H9 (cell line): Measurements from ENCODE around the gene PDE1C. TPM values are rescaled to one million over a fixed set of nuclear protein-coding genes. Genes with fewer than 3 reads are reported as not detected.

Experiments
- DNase-seq: peaks from one replicate; pipeline ENCODE4 v3.0.0-alpha.2; 2017
- H2AFZ ChIP-seq: one replicate; pipeline ENCODE4 v1.6.1; 2013; ENCODE audit warnings: mild to moderate bottlenecking, low read length, control low read depth, moderate library complexity
- H2AK5ac ChIP-seq: 2 replicates; pipeline ENCODE4 v1.6.1; 2013; ENCODE audit warnings: low read length, control low read depth, mixed read lengths; ENCODE audit not compliant: insufficient read length
- H2BK120ac ChIP-seq: one replicate; pipeline ENCODE4 v1.6.1; 2013; ENCODE audit warnings: low read depth, mild to moderate bottlenecking, low read length, control low read depth, inconsistent platforms; ENCODE audit not compliant: poor library complexity, severe bottlenecking
- H2BK12ac ChIP-seq: 2 replicates; pipeline ENCODE4 v1.6.1; 2013; ENCODE audit warnings: low read length, control low read depth, mixed read lengths, low read depth; ENCODE audit not compliant: insufficient read length
- H2BK15ac ChIP-seq: 2 replicates; pipeline ENCODE4 v1.6.1; 2013; ENCODE audit warnings: low read depth, low read length, control low read depth
- H2BK20ac ChIP-seq: one replicate; pipeline ENCODE4 v1.6.1; 2013; ENCODE audit warnings: low read depth, mild to moderate bottlenecking, low read length, control low read depth, inconsistent platforms; ENCODE audit not compliant: poor library complexity, severe bottlenecking
- H2BK5ac ChIP-seq: 2 replicates; pipeline ENCODE4 v1.6.1; 2013; ENCODE audit warnings: low read length, control low read depth, mixed read lengths; ENCODE audit not compliant: insufficient read length
- H3K14ac ChIP-seq: 2 replicates; pipeline ENCODE4 v1.6.1; 2013; ENCODE audit warnings: low read length, control low read depth; ENCODE audit not compliant: insufficient read depth
- H3K18ac ChIP-seq: 2 replicates; pipeline ENCODE4 v1.6.1; 2013; ENCODE audit warnings: low read depth, mild to moderate bottlenecking, mixed read lengths, low read length, control low read depth; ENCODE audit not compliant: insufficient read length
- H3K23ac ChIP-seq: 2 replicates; pipeline ENCODE4 v1.6.1; 2013; ENCODE audit warnings: low read length, control low read depth, mixed read lengths, low read depth; ENCODE audit not compliant: insufficient read length
- H3K23me2 ChIP-seq: 2 replicates; pipeline ENCODE4 v1.6.1; 2013; ENCODE audit warnings: low read depth, mild to moderate bottlenecking, mixed read lengths, low read length, control low read depth; ENCODE audit not compliant: insufficient read length, poor library complexity, severe bottlenecking
- H3K27ac ChIP-seq: 2 replicates; pipeline ENCODE4 v1.5.1; 2013; ENCODE audit warnings: low read length, control low read depth, mixed read lengths, low read depth; ENCODE audit not compliant: insufficient read length
- H3K27me3 ChIP-seq: 2 replicates; pipeline ENCODE4 v1.6.1; 2013; ENCODE audit warnings: low read length, control low read depth, inconsistent platforms; ENCODE audit not compliant: insufficient read depth
- H3K4ac ChIP-seq: 2 replicates; pipeline ENCODE4 v1.6.1; 2013; ENCODE audit warnings: low read depth, mild to moderate bottlenecking, control low read depth, inconsistent platforms, low read length, moderate library complexity
- H3K4me1 ChIP-seq: 2 replicates; pipeline ENCODE4 v1.6.1; 2013; ENCODE audit warnings: low read length, control low read depth, inconsistent platforms; ENCODE audit not compliant: insufficient read depth
- H3K4me2 ChIP-seq: 2 replicates; pipeline ENCODE4 v1.6.1; 2013; ENCODE audit warnings: low read length, control low read depth, mixed read lengths; ENCODE audit not compliant: insufficient read length, insufficient read depth
- H3K56ac ChIP-seq: 2 replicates; pipeline ENCODE4 v1.6.1; 2013; ENCODE audit warnings: low read depth, mild to moderate bottlenecking, mixed read lengths, low read length, control low read depth; ENCODE audit not compliant: insufficient read length
- H3K79me1 ChIP-seq: 2 replicates; pipeline ENCODE4 v1.6.1; 2013; ENCODE audit warnings: low read depth, mild to moderate bottlenecking, moderate library complexity, low read length, control low read depth, inconsistent platforms; ENCODE audit not compliant: insufficient read depth, poor library complexity, severe bottlenecking
- H3K79me2 ChIP-seq: 2 replicates; pipeline ENCODE4 v1.6.1; 2013; ENCODE audit warnings: low read length, control low read depth, inconsistent platforms; ENCODE audit not compliant: insufficient read depth
- H3K9ac ChIP-seq: 2 replicates; pipeline ENCODE4 v1.6.1; 2013; ENCODE audit warnings: low read length, control low read depth, mixed read lengths; ENCODE audit not compliant: insufficient read length; ENCODE audit errors: extremely low read depth
- H3K9me3 ChIP-seq: one replicate; pipeline ENCODE4 v1.6.1; 2013; ENCODE audit warnings: low read depth, low read length, inconsistent platforms; ENCODE audit not compliant: control insufficient read depth
- H3T11ph ChIP-seq: one replicate; pipeline ENCODE4 v1.6.1; 2013; ENCODE audit warnings: mild to moderate bottlenecking, low read length, control low read depth, inconsistent platforms
- H4K20me1 ChIP-seq: one replicate; pipeline ENCODE4 v1.6.1; 2013; ENCODE audit not compliant: control insufficient read depth, insufficient read length, insufficient read depth
- H4K5ac ChIP-seq: 2 replicates; pipeline ENCODE4 v1.6.1; 2013; ENCODE audit warnings: low read depth, mild to moderate bottlenecking, mixed read lengths, low read length, control low read depth; ENCODE audit not compliant: insufficient read length
- H4K8ac ChIP-seq: replicated peaks from 2 replicates; pipeline ENCODE4 v1.6.1; 2013; ENCODE audit warnings: low read length, control low read depth, mixed read lengths, low read depth; ENCODE audit not compliant: insufficient read length
- H4K91ac ChIP-seq: 2 replicates; pipeline ENCODE4 v1.6.1; 2013; ENCODE audit warnings: low read depth, mild to moderate bottlenecking, moderate library complexity, mixed read lengths, low read length, control low read depth; ENCODE audit not compliant: insufficient read length
- H3K27ac Mint-ChIP-seq, 3 experiments: 2 replicates in 2 of 3; 3 replicates in 1 of 3; pipeline ENCODE4 v1.8.0; 2020 to 2021; ENCODE audit warnings: mixed read lengths in 3 of 3, mild to moderate bottlenecking in 1 of 3, moderate library complexity in 1 of 3
- H3K27me3 Mint-ChIP-seq: 2 replicates; pipeline ENCODE4 v1.8.0; 2021; ENCODE audit warnings: low read depth, mild to moderate bottlenecking, moderate library complexity, mixed read lengths
- H3K36me3 Mint-ChIP-seq, 3 experiments: 2 replicates in 2 of 3; 3 replicates in 1 of 3; pipeline ENCODE4 v1.8.0; 2020 to 2021; ENCODE audit warnings: low read depth in 3 of 3, mixed read lengths in 3 of 3; ENCODE audit not compliant: insufficient read depth in 1 of 3
- H3K4me1 Mint-ChIP-seq, 2 experiments: 2 replicates each; pipeline ENCODE4 v1.8.0; 2020; ENCODE audit warnings: mixed read lengths in 2 of 2
- H3K4me3 Mint-ChIP-seq, 2 experiments: 2 replicates in 1 of 2; 3 replicates in 1 of 2; pipeline ENCODE4 v1.8.0; 2020 to 2021; ENCODE audit warnings: mild to moderate bottlenecking in 2 of 2, mixed read lengths in 2 of 2, moderate library complexity in 1 of 2
- H3K9me3 Mint-ChIP-seq, 2 experiments: 2 replicates in 1 of 2; 3 replicates in 1 of 2; pipeline ENCODE4 v1.8.0; 2020; ENCODE audit warnings: mild to moderate bottlenecking in 2 of 2, mixed read lengths in 2 of 2, moderate library complexity in 1 of 2
- CTCF ChIP-seq: fragments of 200-600 bp; sonication (generic); conservative IDR thresholded peaks from 3 replicates; pipeline ENCODE4 v1.8.0; 2021; ENCODE audit warnings: antibody characterized with exemption, mild to moderate bottlenecking
- WGBS: extraction: QIAGEN DNeasy Blood & Tissue Kit; methylation state at CpG from one replicate; pipeline ENCODE4 v1.1.7; 2013; ENCODE audit warnings: missing lambda C conversion rate, low lambda C conversion rate, mixed read lengths; ENCODE audit not compliant: insufficient read length; ENCODE audit errors: extremely low coverage; 5-methylcytosine and 5-hydroxymethylcytosine counted together
- total RNA-seq: library from RNA; stranded (reverse); gene quantifications from 2 replicates; pipeline ENCODE4 v1.2.1, GENCODE V29; 2021

Gene PDE1C
- total RNA-seq, 1 experiment from 2014 or later: 0.17 TPM

GRCh38 chr7:32075612-32076011 lies 5.4 kb upstream of the PDE1C start:
- Histone ChIP-seq H2BK20ac (no peak overlapping the region), H3K27me3 (peaks cover 12% of the 10 kb centered on the region), H3K9me3 (no peaks in the 10 kb centered on the region), H3K18ac (no peak overlapping the region), H3K4me1 (no peaks in the 10 kb centered on the region), H3K27ac (no peak overlapping the region), H4K5ac (no peak overlapping the region), H3K23ac (no peak overlapping the region), H2AFZ (no peak overlapping the region), H3K14ac (no peak overlapping the region), H2BK15ac (no peak overlapping the region), H2BK120ac (no peak overlapping the region), H4K91ac (no peak overlapping the region), H3K79me1 (no peaks in the 10 kb centered on the region), H2BK12ac (no peak overlapping the region), H3K23me2 (peaks cover 5% of the 10 kb centered on the region), H3K4me2 (no peak overlapping the region), H3T11ph (no peak overlapping the region), H2BK5ac (no peak overlapping the region), H3K56ac (no peak overlapping the region), H4K8ac (no peak overlapping the region), H3K79me2 (no peaks in the 10 kb centered on the region), H3K9ac (no peak overlapping the region), H2AK5ac (no peak overlapping the region), H4K20me1 (no peaks in the 10 kb centered on the region), H3K4ac (no peak overlapping the region)
- no peak overlapping the region for H3K27ac Mint-ChIP-seq
- H3K9me3 Mint-ChIP-seq: peaks cover under 1 to 9% of the 10 kb centered on the region in 2 experiments; a peak in 3 of 5 replicates
- H3K27me3 Mint-ChIP-seq: peaks cover 55% of the 10 kb centered on the region
- H3K4me1 Mint-ChIP-seq: peaks cover 3% of the 10 kb centered on the region in 2 experiments; a peak in 3 of 4 replicates
- H3K4me3 Mint-ChIP-seq: no peak overlapping the region
- WGBS: no CpG with 5 or more reads among the region's 4 CpGs
- no peak for TF ChIP-seq CTCF
- DNase-seq: no peak
- 0 out of 7 replicates have a peak, but pooled peaks cover 0 to 5% (median 0%) of the 10 kb centered on the region in 3 experiments for H3K36me3 Mint-ChIP-seq
